Loucy (cell line): ENCODE measurements around the gene NDUFAF3.

Source experiments
- H2AFZ ChIP-seq: fragments of 200-600 bp; sonication (generic); 2 replicates; pipeline ENCODE4 v1.6.0; 2016; ENCODE audit warnings: antibody characterized with exemption, mild to moderate bottlenecking, low read length, moderate library complexity
- H3F3A ChIP-seq: fragments of 200-600 bp; 2 replicates; pipeline ENCODE4 v1.6.0; 2016; ENCODE audit warnings: antibody characterized with exemption, low read depth, mild to moderate bottlenecking
- H3K27me3 ChIP-seq: fragments of 200-600 bp; sonication (generic); 2 replicates; pipeline ENCODE4 v1.6.1; 2014; ENCODE audit warnings: low read length, mild to moderate bottlenecking; ENCODE audit not compliant: insufficient read depth, poor library complexity, severe bottlenecking
- H3K36me3 ChIP-seq: fragments of 200-600 bp; sonication (generic); 2 replicates; pipeline ENCODE4 v1.6.1; 2016; ENCODE audit warnings: low read length; ENCODE audit not compliant: insufficient read depth
- H3K4me1 ChIP-seq: fragments of 200-600 bp; sonication (generic); 2 replicates; pipeline ENCODE4 v1.5.1; 2014; ENCODE audit warnings: low read length, mild to moderate bottlenecking; ENCODE audit not compliant: insufficient read depth, poor library complexity, severe bottlenecking
- H3K4me2 ChIP-seq: fragments of 200-600 bp; sonication (generic); 2 replicates; pipeline ENCODE4 v1.6.0; 2014; ENCODE audit warnings: antibody characterized with exemption, low read length, low read depth, mild to moderate bottlenecking; ENCODE audit not compliant: poor library complexity, severe bottlenecking
- H3K4me3 ChIP-seq: fragments of 200-600 bp; sonication (generic); 2 replicates; pipeline ENCODE4 v1.5.1; 2014; ENCODE audit warnings: low read length, mild to moderate bottlenecking, mixed read lengths; ENCODE audit not compliant: poor library complexity, severe bottlenecking
- H3K79me2 ChIP-seq: fragments of 200-600 bp; sonication (generic); 2 replicates; pipeline ENCODE4 v1.6.1; 2014; ENCODE audit warnings: low read length; ENCODE audit not compliant: insufficient read depth
- H3K9ac ChIP-seq: fragments of 200-600 bp; sonication (generic); 2 replicates; pipeline ENCODE4 v1.6.0; 2014; ENCODE audit warnings: mild to moderate bottlenecking, low read depth, low read length, moderate library complexity; ENCODE audit not compliant: poor library complexity, severe bottlenecking
- H3K9me2 ChIP-seq: fragments of 200-600 bp; sonication (generic); replicated peaks from 2 replicates; pipeline ENCODE4 v1.6.1; 2016; ENCODE audit warnings: low read depth, low read length, mixed read lengths
- H3K9me3 ChIP-seq: fragments of 200-600 bp; sonication (generic); 2 replicates; pipeline ENCODE4 v1.6.1; 2014; ENCODE audit warnings: mild to moderate bottlenecking, antibody characterized with exemption, low read length, low read depth; ENCODE audit not compliant: insufficient read depth
- H4K20me1 ChIP-seq: fragments of 200-600 bp; sonication (generic); 2 replicates; pipeline ENCODE4 v1.6.0; 2014; ENCODE audit warnings: antibody characterized with exemption, low read length, mild to moderate bottlenecking; ENCODE audit not compliant: insufficient read depth, poor library complexity, severe bottlenecking
- EZH2phosphoT487 ChIP-seq: fragments of 200-600 bp; IDR thresholded peaks from 2 replicates; pipeline ENCODE4 v1.6.1; 2018; ENCODE audit warnings: antibody characterized with exemption, mild to moderate bottlenecking, moderate library complexity, borderline replicate concordance
- TF ChIP-seq, protein P1 (sequence below): fragments of 200-600 bp; sonication (generic); conservative IDR thresholded peaks from 2 replicates; pipeline ENCODE4 v1.5.1; 2014; ENCODE audit warnings: mild to moderate bottlenecking, antibody characterized with exemption, low read length

Gene NDUFAF3

DNA sequence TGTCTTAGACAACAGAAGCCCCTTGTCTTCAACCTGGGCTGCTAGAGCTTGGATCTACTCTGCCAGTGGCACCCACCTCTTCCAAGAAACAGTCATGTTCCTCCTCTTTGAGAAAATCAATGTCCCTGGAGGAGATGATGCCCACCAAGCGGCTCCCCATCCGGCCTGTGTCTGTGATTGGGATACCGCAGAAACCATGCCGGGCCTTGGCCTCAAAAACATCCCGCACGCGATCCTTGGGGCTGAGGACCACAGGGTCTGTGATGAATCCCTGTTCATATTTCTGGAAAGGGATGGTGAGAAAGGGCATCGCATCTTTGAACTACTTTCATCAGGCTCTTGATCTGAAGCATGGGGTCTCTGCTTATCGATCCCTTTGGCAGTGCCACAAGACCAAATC is 5.7 kb downstream of the NDUFAF3 start:
- Histone ChIP-seq H3K4me2 (peak overlapping the region; percentile 97), H3F3A (peaks cover 3% of the 10 kb centered on the region; the same call in 1 of the 2 replicates), H3K9ac (peak overlapping the region; percentile 91), H2AFZ (no peak overlapping the region), H3K27me3 (no peaks in the 10 kb centered on the region), H3K4me1 (peaks cover 47% of the 10 kb centered on the region), H3K9me2 (no peaks in the 10 kb centered on the region), H3K79me2 (peaks cover 63% of the 10 kb centered on the region), H3K9me3 (no peaks in the 10 kb centered on the region), H3K36me3 (peaks cover 69% of the 10 kb centered on the region), H3K4me3 (peak overlapping the region; percentile 88), H4K20me1 (peaks cover 37% of the 10 kb centered on the region)
- TF ChIP-seq, protein P1, sequence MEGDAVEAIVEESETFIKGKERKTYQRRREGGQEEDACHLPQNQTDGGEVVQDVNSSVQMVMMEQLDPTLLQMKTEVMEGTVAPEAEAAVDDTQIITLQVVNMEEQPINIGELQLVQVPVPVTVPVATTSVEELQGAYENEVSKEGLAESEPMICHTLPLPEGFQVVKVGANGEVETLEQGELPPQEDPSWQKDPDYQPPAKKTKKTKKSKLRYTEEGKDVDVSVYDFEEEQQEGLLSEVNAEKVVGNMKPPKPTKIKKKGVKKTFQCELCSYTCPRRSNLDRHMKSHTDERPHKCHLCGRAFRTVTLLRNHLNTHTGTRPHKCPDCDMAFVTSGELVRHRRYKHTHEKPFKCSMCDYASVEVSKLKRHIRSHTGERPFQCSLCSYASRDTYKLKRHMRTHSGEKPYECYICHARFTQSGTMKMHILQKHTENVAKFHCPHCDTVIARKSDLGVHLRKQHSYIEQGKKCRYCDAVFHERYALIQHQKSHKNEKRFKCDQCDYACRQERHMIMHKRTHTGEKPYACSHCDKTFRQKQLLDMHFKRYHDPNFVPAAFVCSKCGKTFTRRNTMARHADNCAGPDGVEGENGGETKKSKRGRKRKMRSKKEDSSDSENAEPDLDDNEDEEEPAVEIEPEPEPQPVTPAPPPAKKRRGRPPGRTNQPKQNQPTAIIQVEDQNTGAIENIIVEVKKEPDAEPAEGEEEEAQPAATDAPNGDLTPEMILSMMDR = no peak
- no peak for TF ChIP-seq EZH2phosphoT487

DNA sequence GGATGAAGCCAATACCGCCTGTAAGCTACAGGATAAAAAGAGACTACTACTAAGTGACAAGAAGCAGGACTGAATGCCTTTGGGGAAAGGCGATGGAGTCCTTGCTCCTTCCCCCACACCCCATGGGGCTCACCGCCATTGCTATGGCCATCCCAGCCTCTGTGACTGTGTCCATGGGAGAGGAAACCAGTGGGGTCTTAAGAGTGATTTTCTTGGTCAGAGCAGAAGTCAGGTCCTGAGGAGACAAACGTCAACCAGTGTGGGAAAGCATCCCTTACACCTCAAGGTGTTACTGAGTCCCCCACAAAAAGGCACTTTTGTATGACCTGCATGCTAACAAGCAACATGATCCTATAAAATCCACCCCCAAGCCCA is 6.4 kb downstream of the NDUFAF3 start:
- H3K4me2 ChIP-seq = peak overlapping the region; percentile 97
- peaks cover 31% of the 10 kb centered on the region for H4K20me1 ChIP-seq
- H3K27me3 ChIP-seq = no peaks in the 10 kb centered on the region
- no peak overlapping the region for H2AFZ ChIP-seq
- no peaks in the 10 kb centered on the region for H3K9me2 ChIP-seq
- TF ChIP-seq EZH2phosphoT487 = no peak
- TF ChIP-seq, protein P1 = no peak
- peak overlapping the region; percentile 91 for H3K9ac ChIP-seq
- H3F3A ChIP-seq = 0 out of 2 replicates have a peak, but pooled peaks cover under 1% of the 10 kb centered on the region
- peaks cover 57% of the 10 kb centered on the region for H3K79me2 ChIP-seq
- H3K4me3 ChIP-seq = peak overlapping the region; percentile 88
- H3K4me1 ChIP-seq = peaks cover 43% of the 10 kb centered on the region
- no peaks in the 10 kb centered on the region for H3K9me3 ChIP-seq
- peaks cover 76% of the 10 kb centered on the region for H3K36me3 ChIP-seq

DNA sequence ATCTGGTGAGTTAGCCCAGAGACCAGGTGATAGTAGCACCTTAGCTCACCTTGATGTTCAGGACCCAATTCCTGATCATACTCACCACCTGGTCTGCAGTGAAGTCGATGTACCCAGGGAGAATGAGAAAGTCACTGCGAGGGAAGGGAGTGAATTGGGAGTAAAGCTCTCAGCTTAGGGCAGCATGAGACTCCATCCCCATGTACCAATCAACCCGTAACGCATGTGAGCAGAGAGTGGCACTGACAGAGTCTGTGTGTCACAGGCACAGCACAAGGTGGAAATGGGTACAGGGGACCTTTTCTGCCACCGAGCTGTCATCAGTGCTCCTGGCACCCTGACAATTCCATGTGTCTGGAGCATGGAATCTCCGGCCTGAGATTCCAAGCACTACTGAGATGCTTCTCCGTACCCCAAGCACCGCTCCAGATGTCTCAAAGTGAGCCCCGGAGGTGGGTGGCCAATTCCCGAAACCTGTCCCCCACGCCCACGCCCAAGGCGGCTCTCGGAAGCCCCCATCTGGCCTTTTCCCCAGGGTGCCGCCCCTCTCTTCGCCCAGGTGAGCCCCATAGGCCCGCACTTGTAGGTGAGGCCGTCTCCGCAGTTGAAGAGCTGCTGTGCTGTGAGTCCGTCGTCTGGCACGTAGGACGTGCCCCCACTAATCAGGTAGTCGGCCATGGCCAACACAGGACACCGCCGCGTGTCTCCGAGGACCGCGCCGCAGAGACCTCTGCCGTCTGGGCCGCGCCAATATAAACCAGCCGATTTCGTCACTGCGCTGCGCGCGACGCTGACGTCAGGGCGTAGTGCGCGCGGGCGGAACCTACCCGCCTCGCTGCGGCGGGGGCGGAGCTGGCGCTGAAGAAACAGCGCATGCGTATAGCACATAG is 7.0 kb downstream of the NDUFAF3 start, which contains the start of gene IMPDH2:
TSS of gene IMPDH2 (minus strand) at position 726 of the 890 bp plus-strand sequence. CDS start at position 678, 48 bp downstream.
- peak within 1 kb of the TSS; percentile 97 for H3K4me2 ChIP-seq
- H3K9ac ChIP-seq = peak within 1 kb of the TSS; percentile 91
- peaks cover 51% of the 10 kb centered on the region for H3K79me2 ChIP-seq
- peaks cover 26% of the 10 kb centered on the region for H4K20me1 ChIP-seq
- H3K9me3 ChIP-seq = no peaks in the 10 kb centered on the region
- no peaks in the 10 kb centered on the region for H3K27me3 ChIP-seq
- no peak for TF ChIP-seq EZH2phosphoT487
- TF ChIP-seq, protein P1 = peak; percentile 30; the same call in 1 of the 2 replicates
- no peaks in the 10 kb centered on the region for H3F3A ChIP-seq
- H3K9me2 ChIP-seq = no peaks in the 10 kb centered on the region
- H2AFZ ChIP-seq = peak within 1 kb of the TSS; percentile 62; the same call in 1 of the 2 replicates
- H3K36me3 ChIP-seq = peaks cover 75% of the 10 kb centered on the region
- peak within 1 kb of the TSS; percentile 88 for H3K4me3 ChIP-seq
- peaks cover 41% of the 10 kb centered on the region for H3K4me1 ChIP-seq
